ENCODE measurements around the gene THOC6.

Gene THOC6

GRCh38 chr16:3022684-3023414 lies 986 bp upstream of the THOC6 start:
- H3K4me3 ChIP-seq (ENCODE audit: low read length): peak overlapping the region; percentile 78

GRCh38 chr16:3023415-3023668 lies 493 bp upstream of the THOC6 start:
- H3K79me2 ChIP-seq (ENCODE audit: control insufficient read depth, low read length): peaks cover 5% of the 10 kb centered on the region
- no peaks in the 10 kb centered on the region; the same call in 1 of the 2 replicates for H4K20me1 ChIP-seq (ENCODE audit: control insufficient read depth, insufficient read depth, low read depth, low read length)
- H3F3A ChIP-seq (ENCODE audit: control insufficient read depth, insufficient read depth): peaks cover 14% of the 10 kb centered on the region; the same call in 1 of the 2 replicates
- TF ChIP-seq CTCF (IDR thresholded peaks at IDR 0.05; ENCODE audit: low read depth, low read length, poor library complexity, severe bottlenecking) (no peak), EZH2phosphoT487 (IDR thresholded peaks at IDR 0.05; ENCODE audit: borderline replicate concordance, low read length) (no peak)
- no peaks in the 10 kb centered on the region for H3K9me2 ChIP-seq (replicated peaks; ENCODE audit: control insufficient read depth, low read length)
- no peaks in the 10 kb centered on the region for H3K9me3 ChIP-seq (ENCODE audit: control insufficient read depth, insufficient read depth, low read length)
- peaks cover 43% of the 10 kb centered on the region for H3K4me1 ChIP-seq (ENCODE audit: control insufficient read depth, low read length)
- no peak overlapping the region for H3K27ac ChIP-seq (ENCODE audit: low read depth, low read length)
- H3K27me3 ChIP-seq (ENCODE audit: control insufficient read depth, low read length): no peaks in the 10 kb centered on the region; the same call in 1 of the 2 replicates
- peak overlapping the region; percentile 78 for H3K4me3 ChIP-seq (ENCODE audit: low read length)
- H3K36me3 ChIP-seq (ENCODE audit: control insufficient read depth, low read length): peaks cover 19% of the 10 kb centered on the region
- peak overlapping the region; percentile 90 for H3K4me2 ChIP-seq (ENCODE audit: low read length)

More at GRCh38 chr16:3022684-3023414, 986 bp upstream of the THOC6 start:
- Histone ChIP-seq H3K36me3 (ENCODE audit: control insufficient read depth, low read length) (peaks cover 19% of the 10 kb centered on the region), H3K79me2 (ENCODE audit: control insufficient read depth, low read length) (peaks cover 5% of the 10 kb centered on the region), H3K9me3 (ENCODE audit: control insufficient read depth, insufficient read depth, low read length) (no peaks in the 10 kb centered on the region), H3F3A (ENCODE audit: control insufficient read depth, insufficient read depth) (peaks cover 14% of the 10 kb centered on the region; the same call in 1 of the 2 replicates), H3K4me2 (ENCODE audit: low read length) (peak overlapping the region; percentile 90), H3K27ac (ENCODE audit: low read depth, low read length) (no peak overlapping the region), H3K27me3 (ENCODE audit: control insufficient read depth, low read length) (no peaks in the 10 kb centered on the region), H4K20me1 (ENCODE audit: control insufficient read depth, insufficient read depth, low read depth, low read length) (no peaks in the 10 kb centered on the region), H3K4me1 (ENCODE audit: control insufficient read depth, low read length) (peaks cover 39% of the 10 kb centered on the region), H3K9me2 (replicated peaks; ENCODE audit: control insufficient read depth, low read length) (no peaks in the 10 kb centered on the region)
- TF ChIP-seq CTCF (IDR thresholded peaks at IDR 0.05; ENCODE audit: low read depth, low read length, poor library complexity, severe bottlenecking): no peak
- TF ChIP-seq EZH2phosphoT487 (IDR thresholded peaks at IDR 0.05; ENCODE audit: borderline replicate concordance, low read length): no peak

DNA sequence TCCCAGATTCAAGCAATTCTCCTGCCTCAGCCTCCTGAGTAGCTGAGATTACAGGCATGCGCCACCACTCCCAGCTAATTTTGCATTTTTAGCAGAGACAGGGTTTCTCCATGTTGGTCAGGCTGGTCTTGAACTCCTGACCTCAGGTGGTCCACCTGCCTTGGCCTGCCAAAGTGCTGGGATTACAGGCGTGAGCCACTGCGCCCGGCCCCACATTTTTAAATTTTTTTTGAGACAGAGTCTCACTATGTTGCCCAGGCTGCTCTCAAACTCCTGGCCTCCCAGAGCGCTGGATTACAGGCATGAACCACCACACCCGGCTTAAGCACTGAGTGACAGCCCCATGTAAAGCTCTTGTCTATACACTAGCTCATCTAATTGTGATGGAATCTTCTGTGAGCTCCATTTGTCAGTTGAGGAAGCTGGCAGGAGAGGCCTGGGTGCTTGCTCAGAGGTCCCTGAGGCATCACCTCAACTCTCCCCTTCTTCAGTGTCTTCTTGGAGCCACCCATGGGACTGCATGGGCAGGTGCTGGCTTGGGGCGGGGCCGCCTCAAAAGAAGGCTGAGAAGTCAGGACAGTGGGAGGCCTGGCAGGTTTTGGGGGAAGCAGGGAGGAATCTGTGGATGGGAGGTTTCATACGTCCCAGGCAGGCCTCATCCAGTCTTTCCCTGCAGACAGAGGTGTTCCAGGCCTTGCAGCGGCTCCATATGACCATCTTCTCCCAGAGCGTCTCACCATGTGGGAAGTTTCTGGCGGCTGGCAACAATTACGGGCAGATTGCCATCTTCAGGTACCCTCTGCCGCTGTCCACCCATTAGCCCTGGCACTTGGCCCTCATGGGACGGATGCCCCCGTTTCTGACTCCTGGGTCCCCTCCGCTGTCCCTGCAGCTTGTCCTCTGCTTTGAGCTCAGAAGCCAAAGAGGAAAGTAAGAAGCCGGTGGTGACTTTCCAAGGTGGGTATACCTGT lies 1.5 kb downstream of the THOC6 start:
- peaks cover 19% of the 10 kb centered on the region for H3K36me3 ChIP-seq (ENCODE audit: control insufficient read depth, low read length)
- peaks cover 5% of the 10 kb centered on the region for H3K79me2 ChIP-seq (ENCODE audit: control insufficient read depth, low read length)
- H3F3A ChIP-seq (ENCODE audit: control insufficient read depth, insufficient read depth): peaks cover 14% of the 10 kb centered on the region; the same call in 1 of the 2 replicates
- H3K27ac ChIP-seq (ENCODE audit: low read depth, low read length): no peak overlapping the region
- peak overlapping the region; percentile 90 for H3K4me2 ChIP-seq (ENCODE audit: low read length)
- no peaks in the 10 kb centered on the region for H3K9me3 ChIP-seq (ENCODE audit: control insufficient read depth, insufficient read depth, low read length)
- no peak for TF ChIP-seq EZH2phosphoT487 (IDR thresholded peaks at IDR 0.05; ENCODE audit: borderline replicate concordance, low read length)
- no peak for TF ChIP-seq CTCF (IDR thresholded peaks at IDR 0.05; ENCODE audit: low read depth, low read length, poor library complexity, severe bottlenecking)
- H4K20me1 ChIP-seq (ENCODE audit: control insufficient read depth, insufficient read depth, low read depth, low read length): no peaks in the 10 kb centered on the region; the same call in 1 of the 2 replicates
- no peak overlapping the region for H3K4me3 ChIP-seq (ENCODE audit: low read length)
- H3K27me3 ChIP-seq (ENCODE audit: control insufficient read depth, low read length): peaks cover 19% of the 10 kb centered on the region
- H3K4me1 ChIP-seq (ENCODE audit: control insufficient read depth, low read length): peaks cover 48% of the 10 kb centered on the region
- no peaks in the 10 kb centered on the region for H3K9me2 ChIP-seq (replicated peaks; ENCODE audit: control insufficient read depth, low read length)

Measured in DOHH2 (cell line).